Measurements from ENCODE around the gene MACROD2. TPM values are rescaled to one million over a fixed set of nuclear protein-coding genes. Genes with fewer than 3 reads are reported as not detected.
"Not testable (repeated sequence)": the region's sequence is repeated elsewhere in the genome, so short reads cannot be mapped to it uniquely, and the experiment has no call there.

Gene MACROD2
- polyA plus RNA-seq, 1 donor, result 3.9 TPM

DNA sequence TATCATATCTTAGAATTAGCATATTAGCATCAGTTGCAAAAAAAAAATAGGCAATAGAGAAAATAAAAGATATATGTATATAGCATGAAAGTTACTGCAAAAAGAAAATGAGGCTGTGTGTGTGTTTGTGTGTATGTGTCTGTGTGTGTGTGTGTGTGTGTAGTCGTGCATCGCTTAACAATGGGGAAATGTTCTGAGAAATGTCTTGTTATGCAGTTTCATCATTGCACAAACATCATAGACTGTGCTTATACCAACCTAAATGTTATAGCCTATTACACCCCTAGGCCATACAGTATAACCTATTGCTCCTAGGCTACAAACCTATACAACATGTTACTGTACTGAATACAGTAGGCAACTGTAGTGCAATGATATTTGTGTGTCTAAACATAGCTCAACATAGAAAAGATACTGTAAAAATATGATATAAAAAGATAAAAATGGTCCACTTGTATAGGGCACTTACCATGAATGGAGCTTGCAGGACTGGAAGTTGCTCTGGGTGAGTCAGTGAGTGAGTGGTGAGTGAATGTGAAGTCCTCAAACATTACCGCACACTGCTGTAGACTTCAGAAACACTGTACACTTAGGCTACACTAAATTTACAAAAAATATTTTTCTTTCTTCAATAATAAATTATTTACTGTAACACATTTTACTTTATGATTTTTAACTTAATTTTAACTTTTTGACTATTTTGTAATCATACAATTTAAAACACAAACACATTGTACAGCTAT is 1772.9 kb downstream of the MACROD2 start:
- no peak for DNase-seq

GRCh38 chr20:15772826-15773225 is 1777.5 kb downstream of the MACROD2 start:
- no peak for DNase-seq

- no peak for DNase-seq
Measured at GRCh38 chr20:15774926-15775325, 1779.6 kb downstream of the MACROD2 start.

DNA sequence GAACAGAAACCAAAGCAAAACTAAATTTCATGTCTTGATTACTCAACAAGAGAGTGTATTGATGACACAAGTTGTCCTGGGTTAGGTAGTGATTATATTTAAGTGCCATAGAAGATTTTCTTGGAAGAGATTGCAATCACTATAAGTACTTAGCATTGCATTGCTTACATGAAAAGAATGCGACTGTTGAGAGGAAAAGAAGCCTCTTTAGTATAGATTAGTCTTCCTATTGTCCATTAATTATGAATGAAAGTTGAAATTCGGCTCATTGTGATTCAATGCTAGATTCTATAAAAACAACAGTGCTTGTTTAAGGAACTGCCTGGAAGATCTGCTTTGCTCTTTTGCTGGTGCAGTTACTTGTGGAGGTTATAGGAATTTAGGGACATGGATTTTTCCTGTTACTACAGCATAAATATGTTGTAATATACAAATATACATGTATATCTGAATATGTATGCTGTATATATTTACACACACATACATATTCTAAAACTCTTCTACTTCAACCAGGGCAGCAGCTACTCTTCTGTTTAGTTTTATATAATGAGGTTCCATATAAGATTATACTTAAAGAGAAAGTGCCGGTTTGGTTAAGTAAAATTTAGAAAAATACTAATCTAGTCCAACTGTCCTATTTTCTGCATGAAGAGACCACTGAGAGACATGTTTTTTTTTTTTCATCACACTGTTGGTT is 1781.6 kb downstream of the MACROD2 start:
- DNase-seq, result no peak

DNA sequence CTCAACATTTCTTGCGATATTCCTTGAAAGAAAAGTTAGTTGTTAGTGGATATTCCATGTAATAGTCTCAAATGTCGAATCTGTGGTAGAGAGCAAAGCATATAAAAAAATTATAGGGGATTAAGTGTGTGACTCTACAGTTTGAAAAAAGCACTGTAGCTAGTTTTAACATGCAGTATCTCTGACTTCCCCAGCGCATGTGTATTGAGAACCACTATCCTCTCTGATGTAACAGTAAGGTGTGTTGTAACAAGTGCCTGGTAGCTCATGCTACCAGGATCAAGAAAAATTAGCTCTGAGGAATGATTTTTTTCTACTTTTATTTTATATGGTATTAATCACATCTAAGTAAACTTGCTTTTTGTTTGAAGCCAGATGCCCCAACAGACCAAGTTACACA is 1788.7 kb downstream of the MACROD2 start:
- no peak for DNase-seq

- no peak for DNase-seq
Measured at GRCh38 chr20:15789079-15789478, 1793.8 kb downstream of the MACROD2 start.

GRCh38 chr20:15792855-15793254 is 1797.5 kb downstream of the MACROD2 start:
- DNase-seq, result no peak

- no peak for DNase-seq
Measured at GRCh38 chr20:15794409-15794808, 1799.1 kb downstream of the MACROD2 start.

GRCh38 chr20:15795305-15796019 is 1800.1 kb downstream of the MACROD2 start:
- DNase-seq, result no peak

- no peak for DNase-seq
Measured at GRCh38 chr20:15799871-15800270, 1804.6 kb downstream of the MACROD2 start.

- DNase-seq, result no peak
Measured at GRCh38 chr20:15802020-15802419, 1806.7 kb downstream of the MACROD2 start.

DNA sequence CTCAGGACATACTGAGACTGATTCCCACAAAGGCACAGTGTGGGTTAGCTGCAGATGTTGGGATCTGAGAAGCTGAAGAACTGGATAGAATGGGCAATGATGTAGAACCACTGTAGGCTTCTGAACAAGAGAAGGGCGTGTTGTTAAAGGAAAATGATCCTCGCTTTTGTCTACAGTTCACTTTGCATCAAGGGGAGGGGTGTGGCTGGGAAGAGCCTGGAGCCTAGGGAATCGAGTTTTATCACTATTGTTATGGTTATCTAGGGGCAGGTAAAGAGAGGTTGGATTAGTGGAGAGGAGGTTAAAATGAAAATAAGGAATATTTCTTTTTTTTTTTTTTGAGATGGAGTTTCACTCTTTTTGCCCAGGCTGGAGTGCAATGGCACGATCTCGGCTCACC is 1809.8 kb downstream of the MACROD2 start:
- no peak for DNase-seq

- no peak for DNase-seq
Measured at GRCh38 chr20:15806105-15806504, 1810.8 kb downstream of the MACROD2 start.

GRCh38 chr20:15807271-15807670 is 1812.0 kb downstream of the MACROD2 start:
- DNase-seq, result no peak

DNA sequence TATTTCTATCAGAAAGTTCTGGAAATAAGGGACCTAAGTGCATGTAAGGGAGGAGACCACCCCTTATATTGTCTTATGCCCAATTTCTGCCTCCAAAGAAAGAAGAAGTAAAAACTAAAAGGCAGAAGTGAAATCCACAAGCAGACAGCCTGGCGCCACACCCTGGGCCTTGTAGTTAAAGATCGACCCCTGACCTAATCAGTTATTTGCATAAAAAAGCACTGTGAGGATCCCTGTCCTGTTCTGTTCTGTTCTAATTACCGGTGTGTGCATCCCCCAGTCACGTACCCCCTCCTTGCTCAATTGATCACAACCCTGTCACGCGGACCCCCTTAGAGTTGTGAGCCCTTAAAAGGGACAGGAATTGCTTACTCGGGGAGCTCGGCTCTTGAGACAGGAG is 1812.5 kb downstream of the MACROD2 start:
- DNase-seq, result not testable (repeated sequence)

DNA sequence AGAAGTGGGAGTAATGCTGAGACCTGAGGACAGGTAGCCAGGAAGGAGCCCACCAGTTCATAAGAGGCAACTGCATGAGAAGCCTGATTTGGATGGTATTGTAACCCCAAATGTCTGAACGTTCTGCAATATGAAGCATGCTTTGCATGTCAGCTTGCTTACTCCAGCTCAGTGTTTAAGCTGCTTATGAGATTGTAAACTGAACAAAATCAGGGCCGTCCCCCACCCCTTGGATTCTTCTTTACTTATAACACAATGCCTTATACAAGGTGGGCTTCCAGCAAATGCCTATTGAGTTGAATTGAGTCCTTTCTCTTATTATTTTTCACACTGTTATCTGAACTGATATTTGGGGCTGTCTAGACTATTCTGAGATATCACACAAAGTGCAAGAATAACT is 1816.6 kb downstream of the MACROD2 start:
- no peak for DNase-seq

DNA sequence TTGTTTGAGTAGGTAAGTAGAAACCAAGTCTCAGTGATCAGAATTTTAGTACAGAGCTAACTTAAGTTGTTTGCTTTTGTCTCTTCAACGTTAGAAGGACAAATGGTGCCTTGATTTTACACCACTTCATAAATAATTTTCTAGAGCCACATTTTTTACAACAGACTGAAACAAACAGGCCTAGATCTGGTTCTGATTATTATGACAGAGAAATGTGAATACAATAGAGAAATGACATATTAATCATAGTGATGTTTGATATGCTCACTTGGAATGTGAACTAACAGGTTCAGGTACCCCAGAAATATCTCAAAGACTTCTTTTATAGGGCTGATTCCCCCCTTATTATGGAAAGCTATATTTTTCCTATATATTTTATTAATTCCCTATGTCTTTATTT is 1817.4 kb downstream of the MACROD2 start:
- no peak for DNase-seq

GRCh38 chr20:15814360-15814759 is 1819.0 kb downstream of the MACROD2 start:
- no peak for DNase-seq

DNA sequence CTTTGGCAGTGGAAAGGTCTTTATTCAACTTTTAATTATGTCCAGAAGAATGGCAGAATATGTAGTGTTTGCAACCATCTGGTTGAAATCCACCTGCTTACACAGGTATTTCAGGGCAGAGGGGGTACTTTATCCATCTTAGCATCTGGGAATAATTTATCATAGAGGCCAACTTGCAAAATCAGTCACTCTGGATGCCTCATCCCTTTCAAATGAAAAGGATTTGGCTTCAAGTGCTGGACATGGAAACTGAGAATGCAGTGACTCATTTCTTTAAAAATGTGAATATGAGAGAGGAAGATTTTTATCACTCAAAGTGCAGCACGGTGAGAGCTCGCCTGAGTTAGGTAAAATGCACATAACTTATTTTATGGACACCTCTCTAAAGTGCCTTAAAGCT is 1819.6 kb downstream of the MACROD2 start:
- no peak for DNase-seq

GRCh38 chr20:15817351-15817750 is 1822.0 kb downstream of the MACROD2 start:
- no peak for DNase-seq

- DNase-seq, result no peak
Measured at GRCh38 chr20:15818651-15819071, 1823.3 kb downstream of the MACROD2 start.

DNA sequence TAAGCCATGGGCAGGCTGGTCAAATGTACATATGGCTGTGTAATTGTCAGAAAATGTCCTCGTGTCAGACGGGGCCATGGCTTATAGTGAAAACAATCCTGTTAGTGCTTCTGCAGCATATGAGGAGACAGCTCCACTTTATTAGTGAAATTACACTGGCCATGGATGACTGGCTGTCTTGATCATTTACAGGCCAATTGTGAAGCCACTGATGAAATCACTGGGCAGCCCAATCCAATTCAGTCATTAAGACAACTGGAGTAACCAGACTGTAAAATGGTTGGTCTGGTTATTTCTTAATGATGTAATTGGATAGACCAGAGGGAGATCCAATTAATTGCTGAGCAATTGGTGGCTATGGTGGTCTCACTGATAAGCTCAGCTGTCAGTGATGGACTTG is 1828.4 kb downstream of the MACROD2 start:
- DNase-seq, result no peak

GRCh38 chr20:15827628-15828027 is 1832.3 kb downstream of the MACROD2 start:
- no peak for DNase-seq

DNA sequence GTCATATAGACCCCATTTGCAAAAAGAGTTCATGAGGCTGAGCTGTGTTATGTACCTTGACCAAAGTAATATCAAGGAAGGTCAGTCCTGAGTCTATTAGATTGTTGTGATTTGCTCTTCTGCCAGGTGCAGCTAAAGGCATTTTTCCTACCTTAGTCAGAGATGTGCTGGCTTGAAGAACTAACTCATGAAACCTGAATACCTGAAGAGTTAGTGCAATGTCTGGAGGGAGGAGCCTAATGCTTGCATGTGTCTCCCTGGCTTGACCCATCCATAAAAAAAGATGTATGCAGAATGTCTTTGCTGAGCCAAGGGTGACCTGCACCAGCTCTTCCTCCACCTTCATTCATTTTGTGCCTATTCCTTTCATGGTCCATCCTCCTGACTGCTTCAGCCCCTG is 1835.9 kb downstream of the MACROD2 start:
- no peak for DNase-seq
